Iris pigment epithelial cell (primary cell): ENCODE measurements around the gene GPD1.
"Not testable (repeated sequence)": the region's sequence is repeated elsewhere in the genome, so short reads cannot be mapped to it uniquely, and the experiment has no call there.

ENCODE experiments used
- DNase-seq: peaks from one replicate; pipeline ENCODE4 v3.0.0-alpha.2; 2011; ENCODE audit warnings: low read depth

Gene GPD1

DNA sequence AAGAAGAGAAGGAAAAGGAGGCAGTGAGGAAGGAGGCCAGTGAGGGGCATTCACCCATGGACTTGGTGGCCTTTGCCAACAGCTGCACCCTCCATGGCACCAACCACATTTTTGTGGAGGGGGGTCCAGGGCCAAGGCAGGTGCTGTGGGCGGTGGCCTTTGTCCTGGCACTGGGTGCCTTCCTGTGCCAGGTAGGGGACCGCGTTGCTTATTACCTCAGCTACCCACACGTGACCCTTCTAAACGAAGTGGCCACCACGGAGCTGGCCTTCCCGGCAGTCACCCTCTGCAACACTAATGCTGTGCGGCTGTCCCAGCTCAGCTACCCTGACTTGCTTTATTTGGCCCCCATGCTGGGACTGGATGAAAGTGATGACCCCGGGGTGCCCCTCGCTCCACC lies 30.1 kb upstream of the GPD1 start:
- DNase-seq = no peak

DNA sequence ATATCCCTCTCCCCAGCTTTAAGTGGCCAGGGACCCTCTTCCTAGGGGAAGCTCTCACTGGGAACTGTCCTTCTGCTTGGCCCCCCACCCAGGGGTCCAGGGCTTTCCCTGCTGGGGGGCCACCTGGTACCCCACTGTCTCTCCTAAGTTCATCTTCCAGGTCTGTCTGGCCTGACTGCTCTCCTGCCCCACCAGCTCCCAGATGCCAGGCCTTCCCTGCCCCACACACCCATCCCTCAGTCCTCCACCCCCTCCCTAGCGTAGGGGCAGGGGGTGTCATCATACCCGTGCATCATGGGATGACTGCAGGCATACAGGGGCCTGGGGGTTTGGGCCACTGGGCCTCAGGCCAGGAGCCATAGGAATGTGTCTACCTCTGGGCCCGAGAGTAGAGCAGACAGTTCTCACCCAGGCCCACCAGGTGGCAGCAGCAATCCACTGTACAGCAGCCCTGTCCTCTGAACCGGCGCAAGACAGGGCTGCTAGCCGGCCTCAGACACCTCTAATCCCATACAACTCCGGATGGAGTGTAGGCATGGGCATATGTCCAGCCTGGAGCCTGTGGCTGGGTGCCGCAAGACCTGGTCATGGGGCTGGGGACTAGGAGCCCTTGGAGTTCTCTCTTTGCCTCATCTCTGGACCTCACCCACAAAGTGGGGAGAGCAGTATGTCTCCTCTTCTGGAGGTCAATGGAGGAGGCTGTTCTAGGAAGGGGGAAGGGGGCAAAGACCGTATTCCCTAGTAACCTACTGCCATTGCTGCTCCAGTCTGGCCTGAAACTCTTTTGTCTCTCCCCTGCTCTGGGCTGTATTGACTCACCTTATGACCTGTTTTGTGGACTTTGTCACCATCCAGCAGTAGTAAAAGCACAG lies 28.6 kb upstream of the GPD1 start:
- DNase-seq = peak; percentile 78

DNA sequence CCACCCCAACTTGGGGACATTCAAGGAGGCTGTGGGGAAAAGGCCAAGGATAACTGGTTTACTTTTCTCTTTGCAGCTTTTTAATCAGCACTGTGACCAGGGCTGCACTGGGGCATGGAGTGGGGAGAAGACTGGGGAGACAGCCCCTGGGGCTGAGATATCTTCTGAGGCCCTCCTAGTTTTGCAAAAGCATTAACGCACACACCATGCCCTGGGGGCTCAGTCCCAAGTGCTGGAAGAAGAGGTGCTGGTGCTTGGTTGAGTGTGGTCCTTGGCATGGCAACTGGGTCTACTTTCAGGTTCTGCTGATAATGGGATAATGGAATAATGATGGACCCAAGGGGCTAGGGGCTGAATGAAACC lies 28.0 kb upstream of the GPD1 start:
- no peak for DNase-seq

DNA sequence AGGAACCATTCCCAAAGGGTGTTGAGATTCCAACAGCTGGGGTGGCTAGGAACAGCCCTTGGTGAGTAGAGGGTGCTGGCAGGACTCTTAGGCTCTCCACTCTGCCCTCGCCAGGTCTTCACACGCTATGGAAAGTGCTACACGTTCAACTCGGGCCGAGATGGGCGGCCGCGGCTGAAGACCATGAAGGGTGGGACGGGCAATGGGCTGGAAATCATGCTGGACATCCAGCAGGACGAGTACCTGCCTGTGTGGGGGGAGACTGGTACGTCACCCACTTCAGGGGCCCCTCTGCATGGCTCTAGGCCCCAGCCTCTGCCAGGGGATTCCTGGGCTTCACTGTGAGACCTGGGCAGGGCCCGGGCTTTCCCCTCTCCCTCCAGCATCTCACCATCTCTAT lies 26.7 kb upstream of the GPD1 start:
- DNase-seq = no peak

DNA sequence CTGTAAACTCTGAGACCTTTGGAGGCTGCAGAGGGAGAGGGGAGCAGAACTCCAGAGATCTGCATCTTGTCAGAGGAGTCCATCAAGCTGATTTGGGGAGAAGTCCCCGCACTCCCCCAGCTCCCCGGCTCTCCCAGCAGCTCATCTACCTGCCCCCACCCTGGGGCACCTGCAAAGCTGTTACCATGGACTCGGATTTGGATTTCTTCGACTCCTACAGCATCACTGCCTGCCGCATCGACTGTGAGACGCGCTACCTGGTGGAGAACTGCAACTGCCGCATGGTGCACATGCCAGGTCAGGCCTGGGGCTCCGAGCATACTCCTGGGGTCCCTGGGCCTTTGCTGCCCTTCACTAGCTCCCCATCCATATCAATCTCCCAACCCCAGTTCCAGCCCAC lies 25.5 kb upstream of the GPD1 start:
- DNase-seq = no peak

DNA sequence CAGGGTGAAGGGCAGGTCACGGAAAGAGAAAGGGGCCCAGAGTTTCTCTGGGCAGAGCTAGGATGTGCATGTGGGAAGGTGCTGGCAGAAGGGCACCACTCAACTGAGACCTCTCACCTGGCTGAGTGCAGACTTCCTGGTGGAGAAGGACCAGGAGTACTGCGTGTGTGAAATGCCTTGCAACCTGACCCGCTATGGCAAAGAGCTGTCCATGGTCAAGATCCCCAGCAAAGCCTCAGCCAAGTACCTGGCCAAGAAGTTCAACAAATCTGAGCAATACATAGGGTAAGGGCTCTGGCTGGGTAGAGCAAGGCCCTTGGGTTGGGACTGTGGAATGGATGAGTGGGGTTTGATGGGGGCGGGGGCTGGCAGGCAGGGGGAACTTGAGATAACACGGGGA lies 24.0 kb upstream of the GPD1 start:
- no peak for DNase-seq

DNA sequence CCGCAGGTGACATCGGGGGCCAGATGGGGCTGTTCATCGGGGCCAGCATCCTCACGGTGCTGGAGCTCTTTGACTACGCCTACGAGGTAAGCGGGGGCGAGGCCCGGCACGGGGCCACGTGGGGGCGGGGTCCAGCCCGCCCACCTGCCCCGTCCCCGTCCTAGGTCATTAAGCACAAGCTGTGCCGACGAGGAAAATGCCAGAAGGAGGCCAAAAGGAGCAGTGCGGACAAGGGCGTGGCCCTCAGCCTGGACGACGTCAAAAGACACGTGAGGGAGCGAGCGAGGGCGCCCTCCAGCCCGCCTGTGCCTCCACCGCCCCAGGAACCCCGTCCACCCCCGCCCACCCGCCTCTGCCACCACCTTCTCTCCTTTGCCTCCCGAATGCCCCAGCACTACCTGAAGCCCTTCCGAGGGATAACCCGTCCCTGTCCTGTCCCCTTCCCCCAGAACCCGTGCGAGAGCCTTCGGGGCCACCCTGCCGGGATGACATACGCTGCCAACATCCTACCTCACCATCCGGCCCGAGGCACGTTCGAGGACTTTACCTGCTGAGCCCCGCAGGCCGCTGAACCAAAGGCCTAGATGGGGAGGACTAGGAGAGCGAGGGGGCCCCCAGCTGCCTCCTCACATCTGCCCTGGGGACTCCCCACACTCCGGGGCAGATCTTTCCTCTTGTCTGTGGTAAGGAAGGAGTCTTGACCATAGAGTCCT lies 22.6 kb upstream of the GPD1 start:
- DNase-seq = no peak

DNA sequence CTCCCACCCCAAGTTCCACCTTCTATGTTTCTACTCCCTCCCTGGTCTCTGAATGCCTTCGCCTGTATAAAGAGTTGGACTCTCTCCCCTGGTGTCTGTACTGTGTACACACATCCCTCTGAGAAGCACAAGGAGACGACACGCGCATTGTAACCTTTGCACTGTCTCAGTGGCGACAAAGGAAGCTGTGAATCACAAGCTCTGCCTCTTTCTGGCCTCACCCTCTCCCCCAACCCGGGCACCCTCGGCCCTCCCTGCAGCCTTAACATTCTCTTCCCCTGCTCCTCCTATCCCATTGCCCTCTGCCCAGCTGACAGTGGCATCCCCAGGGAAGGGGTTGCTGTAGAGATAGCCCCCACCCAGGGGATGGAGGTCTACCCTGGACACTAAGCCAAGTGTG lies 21.2 kb upstream of the GPD1 start:
- no peak for DNase-seq

DNA sequence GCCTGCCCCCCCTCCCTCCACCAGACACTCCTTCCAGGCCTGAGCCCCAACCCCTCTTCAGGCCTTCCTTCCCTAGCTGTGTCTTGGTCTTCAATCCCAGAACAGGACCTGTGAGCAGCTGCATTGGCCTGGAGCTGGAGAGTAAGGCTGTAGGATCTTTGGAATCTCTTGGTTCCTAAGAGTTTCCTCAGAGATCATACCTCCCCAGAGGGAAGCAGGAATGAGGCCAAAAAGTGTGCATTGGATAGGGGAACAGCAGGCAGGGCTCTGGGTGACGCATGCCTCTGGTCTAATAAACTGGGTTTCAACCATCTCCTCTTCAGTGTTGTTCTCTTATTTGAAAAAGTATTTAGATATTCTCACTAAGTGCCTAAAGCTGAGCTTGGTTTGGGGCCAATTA lies 20.5 kb upstream of the GPD1 start:
- DNase-seq = no peak

DNA sequence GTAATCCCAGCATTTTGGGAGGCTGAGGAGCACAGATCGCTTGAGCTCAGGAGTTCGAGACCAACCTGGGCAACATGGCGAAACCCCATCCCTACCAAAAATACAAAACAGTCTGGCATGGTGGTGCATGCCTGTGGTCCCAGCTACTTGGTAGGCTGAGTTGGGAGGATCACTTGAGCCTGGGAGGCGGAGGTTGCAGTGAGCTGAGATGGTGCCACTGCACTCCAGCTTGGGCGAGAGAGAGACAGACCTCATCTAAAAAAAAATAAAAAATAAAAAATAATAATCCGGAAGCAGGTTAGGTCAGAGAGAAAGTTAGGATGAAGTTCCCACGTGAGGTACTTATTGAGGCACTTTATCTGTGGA lies 19.4 kb upstream of the GPD1 start:
- not testable (repeated sequence) for DNase-seq

DNA sequence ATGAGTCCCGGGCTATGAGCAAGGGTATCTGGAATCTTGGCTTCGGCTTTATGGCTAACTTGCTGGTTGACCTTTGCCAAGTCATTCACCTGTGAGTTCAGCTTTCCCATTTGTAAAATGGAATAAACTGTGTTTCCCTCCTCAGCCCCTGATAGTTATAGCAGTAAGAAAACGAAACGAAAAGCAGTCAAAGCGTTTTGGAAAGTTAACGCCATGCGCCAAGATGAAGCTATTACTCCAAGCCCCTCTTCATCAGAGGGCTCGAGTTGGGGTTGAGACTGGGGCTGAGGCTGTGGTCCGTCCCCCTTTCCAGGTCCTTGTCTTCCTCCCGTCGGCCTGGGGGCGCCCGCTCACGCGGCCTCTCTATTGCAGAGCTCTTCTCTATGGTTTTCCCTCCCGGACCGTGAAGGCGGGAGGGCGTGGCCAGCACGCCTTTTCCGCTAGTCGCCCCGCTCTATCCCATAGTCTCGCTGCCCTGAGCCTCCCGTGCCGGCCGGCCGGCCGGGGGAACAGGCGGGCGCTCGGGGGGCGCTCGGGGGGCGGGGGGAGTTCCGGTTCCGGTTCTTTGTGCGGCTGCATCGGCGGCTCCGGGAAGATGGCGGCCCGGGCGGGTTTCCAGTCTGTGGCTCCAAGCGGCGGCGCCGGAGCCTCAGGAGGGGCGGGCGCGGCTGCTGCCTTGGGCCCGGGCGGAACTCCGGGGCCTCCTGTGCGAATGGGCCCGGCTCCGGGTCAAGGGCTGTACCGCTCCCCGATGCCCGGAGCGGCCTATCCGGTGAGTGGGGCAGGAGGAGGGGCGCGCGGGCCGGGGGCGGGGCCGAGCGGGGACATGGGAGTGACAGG lies 18.8 kb upstream of the GPD1 start, which contains the start of gene SMARCD1:
Gene SMARCD1 (plus strand): TSS at position 568 of the 840 bp plus-strand sequence. CDS start 28 bp downstream, at position 596.
- DNase-seq = peak; percentile 87

DNA sequence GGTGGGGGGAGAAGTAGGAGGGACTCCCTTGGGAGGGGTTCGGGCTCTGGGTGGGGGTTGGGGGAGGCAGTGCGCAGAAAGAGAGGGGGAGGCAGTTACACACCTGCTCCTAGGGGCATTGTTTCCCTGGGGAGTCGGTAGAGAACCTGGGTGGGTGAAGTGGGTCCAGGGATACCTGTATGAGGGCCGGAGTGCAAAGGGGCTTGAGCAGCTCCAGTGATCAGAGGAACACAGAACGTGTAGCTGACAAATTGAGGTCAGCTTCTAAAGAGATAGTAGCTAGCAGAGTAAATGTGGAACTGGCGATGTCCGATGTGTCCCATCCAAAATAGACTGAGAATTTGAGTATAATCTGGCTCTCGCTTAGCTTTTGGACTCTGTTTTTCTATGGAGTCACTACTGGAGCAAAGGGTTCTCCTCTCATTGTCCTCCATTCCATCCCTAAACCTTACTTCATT lies 18.2 kb upstream of the GPD1 start:
- no peak for DNase-seq

DNA sequence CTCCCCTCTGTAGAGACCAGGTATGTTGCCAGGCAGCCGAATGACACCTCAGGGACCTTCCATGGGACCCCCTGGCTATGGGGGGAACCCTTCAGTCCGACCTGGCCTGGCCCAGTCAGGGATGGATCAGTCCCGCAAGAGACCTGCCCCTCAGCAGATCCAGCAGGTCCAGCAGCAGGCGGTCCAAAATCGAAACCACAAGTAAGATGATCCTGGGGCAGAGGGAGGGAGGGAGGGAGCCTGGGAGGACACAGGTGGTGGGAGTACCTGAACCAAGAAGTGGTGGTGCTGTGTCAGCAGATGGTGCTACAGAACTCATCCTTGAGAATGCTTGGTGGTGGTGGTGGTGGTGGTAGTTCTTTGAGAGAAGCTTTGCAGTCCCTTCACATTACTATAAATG lies 17.7 kb upstream of the GPD1 start:
- DNase-seq = no peak

DNA sequence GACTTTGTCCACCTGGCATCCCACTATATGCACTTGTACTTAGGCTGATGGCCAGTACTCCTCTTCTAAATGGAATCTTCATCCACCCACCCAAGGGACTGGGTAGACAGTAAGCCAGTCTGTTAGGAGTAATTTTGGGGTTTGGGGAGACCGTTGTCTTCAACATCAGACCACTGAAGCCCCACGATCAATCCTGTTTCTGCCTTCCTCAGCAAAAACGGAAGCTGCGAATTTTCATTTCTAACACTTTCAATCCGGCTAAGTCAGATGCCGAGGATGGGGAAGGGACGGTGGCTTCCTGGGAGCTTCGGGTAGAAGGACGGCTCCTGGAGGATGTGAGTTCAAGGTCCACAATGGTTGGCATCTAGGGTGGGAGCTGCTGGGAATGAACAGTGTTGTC lies 16.7 kb upstream of the GPD1 start:
- no peak for DNase-seq

DNA sequence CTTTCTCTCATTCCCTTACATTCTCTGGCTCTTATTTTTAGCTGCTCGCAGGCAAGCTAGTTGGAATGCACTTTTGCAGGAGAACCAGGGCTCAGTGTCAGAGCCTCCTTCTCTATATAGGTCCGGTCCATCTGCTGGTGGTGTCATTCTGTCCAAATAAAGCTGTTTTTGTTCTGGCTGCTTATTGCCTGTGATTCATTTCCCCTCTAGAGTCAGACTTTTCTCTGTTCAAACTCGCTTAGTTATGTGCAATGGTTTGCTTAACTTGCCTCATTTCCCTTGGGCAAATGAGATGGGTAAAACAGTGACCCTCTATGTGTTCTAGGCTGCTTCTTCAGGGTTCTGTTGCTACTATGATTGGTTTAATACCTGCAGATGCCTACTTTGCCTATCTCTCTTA lies 15.8 kb upstream of the GPD1 start:
- DNase-seq = peak; percentile 77

DNA sequence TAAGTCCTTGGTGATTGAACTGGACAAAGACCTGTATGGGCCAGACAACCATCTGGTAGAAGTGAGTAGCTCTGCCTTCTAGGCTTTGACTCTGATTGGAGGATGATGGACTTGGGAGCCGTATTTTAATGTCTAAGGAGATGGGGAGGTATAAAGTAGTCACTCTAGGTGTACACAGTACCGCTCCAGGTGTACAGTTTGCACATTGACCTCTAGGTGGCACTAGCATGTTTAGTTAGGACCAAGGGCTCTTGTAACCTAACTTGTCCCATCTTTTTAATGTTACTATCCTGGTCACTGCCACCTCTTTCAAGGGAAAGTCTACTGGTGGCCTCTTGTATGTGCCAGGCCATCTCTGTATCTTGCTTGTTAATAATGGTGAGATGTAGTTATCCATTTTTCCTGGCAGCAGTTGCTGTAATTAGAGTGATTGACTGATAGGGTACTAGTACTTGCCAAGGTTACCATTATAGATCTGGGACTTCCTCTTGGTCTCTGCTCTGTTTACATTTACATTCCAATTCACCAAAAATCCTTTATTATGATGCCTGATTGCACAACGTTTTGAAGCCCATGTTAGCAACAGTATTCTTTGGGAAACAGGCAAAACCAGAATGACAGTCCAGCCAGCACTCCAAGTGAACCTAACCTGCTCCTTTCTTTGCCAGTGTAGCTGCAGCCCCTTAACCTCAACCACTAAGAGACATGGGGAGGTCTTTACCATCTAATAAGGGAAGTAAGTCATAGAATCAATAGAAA lies 15.1 kb upstream of the GPD1 start:
- peak; percentile 36 for DNase-seq

DNA sequence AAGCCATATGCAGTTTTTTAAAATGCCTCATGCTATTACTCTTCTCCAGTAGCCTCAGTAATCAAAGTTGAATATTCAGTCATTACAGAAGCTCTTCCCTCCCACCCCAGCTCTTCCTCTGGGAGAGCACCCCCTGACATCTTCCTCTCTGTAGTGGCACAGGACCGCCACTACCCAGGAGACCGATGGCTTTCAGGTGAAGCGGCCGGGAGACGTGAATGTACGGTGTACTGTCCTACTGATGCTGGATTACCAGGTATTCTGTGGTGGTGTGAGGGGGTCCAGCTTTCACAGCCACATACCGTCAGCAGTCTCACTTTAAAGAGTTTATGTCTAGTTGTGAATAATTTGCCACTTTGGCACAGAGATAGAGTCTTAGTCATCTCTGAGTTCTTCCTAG lies 14.1 kb upstream of the GPD1 start:
- no peak for DNase-seq

DNA sequence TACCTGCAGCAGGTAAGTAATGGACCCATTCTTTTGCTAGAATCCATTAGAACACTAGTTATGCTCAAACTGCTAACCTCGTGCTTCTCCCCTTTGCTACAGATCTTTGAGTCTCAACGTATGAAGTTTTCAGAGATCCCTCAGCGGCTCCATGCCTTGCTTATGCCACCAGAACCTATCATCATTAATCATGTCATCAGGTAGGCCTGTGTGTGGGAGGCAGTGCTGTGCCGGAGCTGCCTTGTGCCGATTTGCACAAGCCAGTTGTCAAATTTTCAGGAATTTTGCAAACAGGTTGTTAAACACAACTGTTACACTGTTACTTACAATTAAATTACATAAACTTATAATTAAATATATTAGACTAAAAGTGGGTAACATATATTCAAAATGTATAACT lies 13.4 kb upstream of the GPD1 start:
- DNase-seq = no peak

DNA sequence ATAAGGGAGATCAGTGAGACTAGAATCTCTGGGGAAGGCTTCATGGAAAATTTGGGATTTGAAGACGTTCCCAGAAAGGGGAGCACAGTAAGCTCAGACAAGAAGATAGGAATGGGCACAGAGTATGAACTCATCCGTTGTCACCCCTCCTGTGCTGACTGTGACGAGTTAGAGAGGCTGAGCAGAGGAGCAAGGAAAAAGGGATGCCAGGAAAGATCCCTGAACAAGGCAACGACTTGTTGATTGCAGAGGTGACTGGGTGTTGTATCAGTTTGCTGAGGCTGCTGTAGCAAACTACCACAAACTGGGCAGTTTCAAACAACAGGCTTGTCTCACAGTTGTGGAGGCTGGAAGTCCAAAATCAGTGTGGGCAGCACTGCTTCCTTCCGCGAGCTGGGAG lies 5.9 kb upstream of the GPD1 start:
- no peak for DNase-seq

DNA sequence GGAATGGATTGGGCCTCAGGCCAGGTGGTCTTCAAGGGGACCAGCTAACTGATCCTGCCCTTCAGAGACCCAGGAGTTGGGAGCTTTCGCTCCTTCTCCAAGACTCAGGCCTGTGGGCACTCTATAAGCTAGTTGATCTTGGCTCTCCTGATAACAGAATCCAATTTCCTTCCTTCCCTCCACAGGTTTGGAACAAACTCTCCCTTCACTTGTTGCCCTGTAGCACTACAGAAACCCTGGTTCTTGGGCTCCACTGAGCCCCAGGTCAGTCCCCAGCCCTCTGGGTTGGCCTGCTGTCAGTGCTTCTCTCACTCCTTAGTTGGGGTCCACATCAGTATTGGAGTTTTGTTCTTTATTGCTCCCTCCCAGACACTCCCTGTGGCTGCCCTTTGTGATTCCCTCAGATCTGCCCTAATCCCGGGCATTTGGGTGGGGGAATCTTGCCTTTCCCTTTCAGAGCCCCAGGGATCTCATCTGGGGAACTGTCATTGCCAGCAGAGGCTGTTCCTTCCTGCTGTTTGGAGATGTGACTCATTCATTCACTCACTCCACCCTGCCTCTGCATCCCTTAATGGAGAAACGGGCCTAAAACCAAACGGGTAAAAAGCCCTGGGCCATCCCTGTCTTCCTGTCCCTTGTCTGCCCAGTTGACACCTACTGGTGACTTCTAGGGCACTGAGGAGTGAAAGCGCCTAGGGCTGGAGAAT lies 4.4 kb upstream of the GPD1 start:
- peak; percentile 33 for DNase-seq

DNA sequence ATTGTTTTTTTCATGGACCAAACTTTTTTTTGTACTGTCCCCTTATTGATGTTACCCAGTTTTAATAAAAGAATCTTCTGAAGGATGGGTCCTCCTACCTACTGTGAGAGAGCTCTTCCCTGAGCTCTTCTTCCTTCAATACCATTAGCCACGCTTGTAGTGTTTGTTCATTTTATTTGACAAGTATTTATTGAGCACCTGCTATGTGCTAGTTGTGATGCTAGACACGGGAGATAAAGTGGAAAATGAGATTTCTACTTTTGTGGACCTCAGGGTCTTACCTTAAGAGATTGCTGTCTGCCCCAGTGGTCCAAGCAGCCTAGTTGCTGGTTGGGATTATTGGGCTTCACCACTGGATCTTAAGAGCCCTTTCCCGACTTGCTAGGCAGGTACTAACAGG lies 3.2 kb upstream of the GPD1 start:
- DNase-seq = no peak
